Kasumi-1 (cell line): ENCODE results near the gene GPR37L1.
"Not testable (repeated sequence)": the region's sequence is repeated elsewhere in the genome, so short reads cannot be mapped to it uniquely, and the experiment has no call there.

ENCODE experiments used
- DNase-seq, 2 experiments: peaks; one replicate each; lab custom pipeline; 2025; lab: John Stamatoyannopoulos, UW

Gene GPR37L1

GRCh38 chr1:202134645-202135172, 12.0 kb downstream of the GPR37L1 start:
- DNase-seq = no peak

- DNase-seq = peak; percentile 66 to 87
These were observed 12.6 kb downstream of the GPR37L1 start for GRCh38 chr1:202135221-202135721.

GRCh38 chr1:202140833-202141232, 18.1 kb downstream of the GPR37L1 start:
- DNase-seq = no peak

GRCh38 chr1:202141468-202141867, 18.8 kb downstream of the GPR37L1 start:
- DNase-seq = not testable (repeated sequence)

GRCh38 chr1:202143011-202143767, 20.5 kb downstream of the GPR37L1 start:
- DNase-seq = peak; percentile 83 to 85

- peak; percentile 83 to 85 for DNase-seq
These were observed 21.2 kb downstream of the GPR37L1 start for GRCh38 chr1:202143768-202144401.

GRCh38 chr1:202144402-202145067, 21.8 kb downstream of the GPR37L1 start, which contains the start of gene ARL8A:
TSS of gene ARL8A (minus strand) at chr1:202144737. CDS start at chr1:202144572, 165 bp downstream.
- peak in 1 of 2 experiments; percentile 46 for DNase-seq

GRCh38 chr1:202145068-202145743, 22.5 kb downstream of the GPR37L1 start:
- DNase-seq = peak; percentile 56 to 64

GRCh38 chr1:202145744-202146140, 23.0 kb downstream of the GPR37L1 start:
- DNase-seq = not testable (repeated sequence)

- no peak for DNase-seq
These were observed 23.6 kb downstream of the GPR37L1 start for GRCh38 chr1:202146279-202146678.

- DNase-seq = no peak
These were observed 24.3 kb downstream of the GPR37L1 start for GRCh38 chr1:202146993-202147392.

GRCh38 chr1:202148391-202148790, 25.7 kb downstream of the GPR37L1 start:
- no peak for DNase-seq

GRCh38 chr1:202149566-202149965, 26.8 kb downstream of the GPR37L1 start:
- no peak for DNase-seq

- no peak for DNase-seq
These were observed 27.5 kb downstream of the GPR37L1 start for GRCh38 chr1:202150187-202150586.

GRCh38 chr1:202150602-202151001, 27.9 kb downstream of the GPR37L1 start:
- DNase-seq = no peak

- no peak for DNase-seq
These were observed 28.3 kb downstream of the GPR37L1 start for GRCh38 chr1:202151045-202151444.

- no peak for DNase-seq
These were observed 29.7 kb downstream of the GPR37L1 start for GRCh38 chr1:202152399-202152798.

GRCh38 chr1:202153284-202153683, 30.6 kb downstream of the GPR37L1 start:
- DNase-seq = no peak

- DNase-seq = no peak
These were observed 31.5 kb downstream of the GPR37L1 start for GRCh38 chr1:202154148-202154765.

GRCh38 chr1:202154766-202155477, 32.2 kb downstream of the GPR37L1 start:
- DNase-seq = peak; percentile 41 to 78
